GM18858 (cell line): ENCODE data around the gene DNASE2B.

Experiments used
- ATAC-seq: cut with Tn5 transposase; IDR thresholded peaks from one replicate; pipeline ENCODE4 v1.9.1; 2021; ENCODE audit not compliant: unreplicated experiment

DNASE2B gene

DNA sequence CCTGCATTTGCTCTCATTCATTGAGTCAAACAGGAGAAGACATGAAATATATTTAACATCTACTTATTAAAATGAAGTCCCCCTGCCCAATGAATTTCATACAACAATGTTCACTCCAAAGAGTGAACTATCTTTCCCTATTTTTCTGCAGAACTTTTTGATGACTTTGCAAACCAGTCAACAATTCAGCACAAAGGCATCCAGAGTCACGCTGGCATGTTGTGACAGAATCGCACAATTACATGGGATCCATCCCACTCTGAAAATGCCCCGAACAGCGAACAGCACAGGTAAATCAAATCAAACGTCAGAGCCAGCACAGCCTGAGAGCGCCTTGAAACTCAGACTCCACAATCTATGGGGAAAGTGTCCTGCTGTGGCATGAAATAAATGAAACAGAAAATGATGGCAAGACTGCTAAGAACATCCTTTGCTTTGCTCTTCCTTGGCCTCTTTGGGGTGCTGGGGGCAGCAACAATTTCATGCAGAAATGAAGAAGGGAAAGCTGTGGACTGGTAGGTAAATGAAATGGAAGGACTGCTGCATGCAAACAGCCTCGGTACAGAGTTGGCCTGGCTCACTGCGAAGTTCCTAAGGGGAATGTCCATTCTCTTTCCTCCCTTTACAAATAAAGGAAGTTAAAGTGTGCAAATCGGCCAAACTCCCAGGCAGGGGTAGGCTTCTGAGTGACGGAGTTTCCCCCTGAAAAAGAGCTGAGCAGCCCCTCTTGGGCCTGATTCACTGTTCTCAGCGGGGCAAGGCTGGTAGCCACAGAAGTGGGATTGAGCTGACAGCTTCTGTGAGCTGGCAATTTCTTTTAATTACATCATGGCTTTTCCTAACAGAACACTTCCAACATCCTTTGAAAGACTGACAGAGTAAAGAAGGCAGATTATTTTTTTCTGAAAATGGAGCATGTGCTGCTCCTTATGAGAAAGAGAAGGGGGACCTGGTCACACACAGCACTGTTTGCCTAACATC lies at the start of gene DNASE2B:
Gene DNASE2B (plus strand): TSS at position 310 of the 981 bp plus-strand sequence. CDS start 81 bp downstream, at position 391.
- no peak for ATAC-seq

- no peak for ATAC-seq
Observed at GRCh38 chr1:84348759-84349158, 49.5 kb upstream of the DNASE2B start.

- ATAC-seq: no peak
Observed at GRCh38 chr1:84350104-84350503, 48.2 kb upstream of the DNASE2B start.

GRCh38 chr1:84350550-84350949 lies 47.7 kb upstream of the DNASE2B start:
- ATAC-seq: no peak

DNA sequence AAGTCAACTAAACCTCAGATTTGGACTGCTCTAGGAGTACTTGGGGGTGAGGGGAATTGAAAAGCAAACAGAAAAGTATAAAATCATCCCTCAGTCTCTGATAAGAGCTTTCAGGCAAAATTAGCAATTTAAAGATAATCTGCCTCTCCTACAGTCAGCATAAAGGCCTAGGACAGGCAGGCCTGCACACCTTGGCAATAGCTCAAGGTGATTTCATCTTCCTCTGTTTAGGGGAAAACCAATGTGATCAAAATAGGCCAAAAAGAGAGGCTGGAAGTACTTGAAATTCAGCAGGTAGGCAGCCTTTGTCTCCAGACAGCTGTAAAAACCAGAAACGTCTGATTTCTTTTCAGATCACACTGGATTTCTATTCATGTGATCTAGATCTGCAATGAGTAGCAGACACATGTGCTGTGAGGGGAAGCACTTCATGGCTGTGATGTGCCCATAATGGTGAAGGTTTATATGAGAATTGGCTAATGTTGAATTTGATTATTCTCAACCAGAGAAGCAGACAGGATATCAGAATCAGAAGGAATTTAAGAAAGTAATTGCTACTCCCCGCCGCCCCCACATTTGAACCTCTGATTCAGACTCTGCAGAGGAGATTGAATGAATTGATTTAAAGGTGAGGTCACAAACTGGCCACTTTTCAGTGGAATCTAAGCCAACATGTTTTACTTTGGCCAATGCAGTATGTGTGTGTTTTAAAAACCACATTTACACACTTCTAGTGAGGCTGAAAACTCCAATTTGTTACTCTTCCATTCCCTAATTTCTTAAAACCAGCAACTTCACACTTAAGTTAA lies 45.8 kb upstream of the DNASE2B start:
- ATAC-seq: no peak

DNA sequence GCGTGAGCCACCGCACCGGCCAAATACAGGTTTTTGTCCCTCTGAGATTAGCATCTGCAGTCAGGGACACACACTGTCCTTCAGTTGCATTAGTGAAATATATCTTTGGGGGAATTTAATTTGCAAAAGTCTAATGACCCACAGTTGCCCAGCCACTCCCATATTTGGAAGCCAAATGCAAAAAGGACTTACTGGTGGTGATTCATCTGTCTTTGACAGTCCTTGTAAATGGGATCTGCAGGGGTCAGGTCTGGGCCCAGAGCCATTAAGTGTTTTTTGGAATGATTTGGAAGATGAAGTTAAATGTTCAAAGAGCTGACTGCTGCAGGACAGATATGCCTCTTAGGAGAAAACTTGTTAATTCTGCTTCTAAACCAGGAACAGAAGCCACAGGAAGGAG lies 44.6 kb upstream of the DNASE2B start:
- ATAC-seq: no peak

- ATAC-seq: no peak
Observed at GRCh38 chr1:84355556-84355955, 42.7 kb upstream of the DNASE2B start.

DNA sequence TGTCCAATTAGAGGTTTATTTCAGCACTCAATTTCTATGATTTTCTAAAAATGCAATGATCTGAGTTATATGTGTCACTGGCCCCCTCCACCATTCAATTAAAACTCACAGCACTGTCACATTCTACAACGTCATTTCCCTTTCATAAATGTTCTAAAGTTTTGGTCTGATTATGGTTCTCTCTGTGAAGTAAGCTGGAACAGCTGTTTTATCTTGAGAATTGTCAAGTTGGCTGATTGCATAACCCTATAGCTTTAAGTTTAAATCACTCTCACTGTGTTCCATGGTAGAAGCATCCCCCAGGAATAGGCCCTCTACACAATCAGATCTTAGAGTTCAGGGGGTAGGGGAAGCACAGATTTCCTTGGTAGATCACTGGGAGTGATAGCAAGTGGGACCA lies 41.4 kb upstream of the DNASE2B start:
- no peak for ATAC-seq

DNA sequence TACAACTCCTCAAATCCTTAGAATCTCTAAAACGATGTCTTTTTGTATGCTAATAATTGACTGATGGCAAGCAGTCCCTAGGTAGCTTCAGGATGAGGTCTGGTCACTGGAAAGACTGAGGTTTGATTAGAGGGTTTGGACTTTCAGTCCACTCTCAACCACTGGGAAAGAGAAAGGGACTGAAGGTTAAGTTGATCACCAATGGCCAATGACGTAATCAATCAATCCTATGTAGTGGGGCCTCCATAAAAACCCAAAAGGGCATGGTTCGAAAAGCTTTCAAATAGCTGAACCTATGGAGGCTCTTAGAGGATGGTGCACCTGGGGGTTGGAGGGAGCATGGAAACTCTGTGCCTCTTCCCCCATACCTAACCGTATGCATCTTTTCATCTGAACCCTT lies 39.6 kb upstream of the DNASE2B start:
- ATAC-seq: no peak

DNA sequence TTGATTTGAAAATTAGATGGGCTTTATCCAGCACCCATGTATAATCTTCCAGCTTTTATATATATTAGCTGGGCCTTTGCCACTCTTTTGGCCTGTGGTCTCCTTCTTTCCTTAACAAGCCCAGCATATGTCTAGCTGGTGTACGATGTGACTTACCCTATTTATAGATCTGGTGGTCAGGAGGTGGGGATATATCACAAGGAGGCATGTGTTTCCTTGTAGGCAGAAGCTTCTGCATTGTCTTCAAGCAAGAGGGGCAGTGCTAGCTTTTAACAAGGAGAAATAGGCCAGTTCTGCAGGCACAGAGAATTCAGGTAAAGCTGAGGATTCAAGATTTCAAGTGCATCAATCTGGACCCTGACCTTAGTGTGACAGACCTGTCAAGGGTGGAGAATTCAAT lies 38.0 kb upstream of the DNASE2B start:
- no peak for ATAC-seq

GRCh38 chr1:84361796-84362195 lies 36.5 kb upstream of the DNASE2B start:
- ATAC-seq: no peak

GRCh38 chr1:84363019-84363418 lies 35.3 kb upstream of the DNASE2B start:
- ATAC-seq: no peak

- ATAC-seq: no peak
Observed at GRCh38 chr1:84363622-84364021, 34.7 kb upstream of the DNASE2B start.

DNA sequence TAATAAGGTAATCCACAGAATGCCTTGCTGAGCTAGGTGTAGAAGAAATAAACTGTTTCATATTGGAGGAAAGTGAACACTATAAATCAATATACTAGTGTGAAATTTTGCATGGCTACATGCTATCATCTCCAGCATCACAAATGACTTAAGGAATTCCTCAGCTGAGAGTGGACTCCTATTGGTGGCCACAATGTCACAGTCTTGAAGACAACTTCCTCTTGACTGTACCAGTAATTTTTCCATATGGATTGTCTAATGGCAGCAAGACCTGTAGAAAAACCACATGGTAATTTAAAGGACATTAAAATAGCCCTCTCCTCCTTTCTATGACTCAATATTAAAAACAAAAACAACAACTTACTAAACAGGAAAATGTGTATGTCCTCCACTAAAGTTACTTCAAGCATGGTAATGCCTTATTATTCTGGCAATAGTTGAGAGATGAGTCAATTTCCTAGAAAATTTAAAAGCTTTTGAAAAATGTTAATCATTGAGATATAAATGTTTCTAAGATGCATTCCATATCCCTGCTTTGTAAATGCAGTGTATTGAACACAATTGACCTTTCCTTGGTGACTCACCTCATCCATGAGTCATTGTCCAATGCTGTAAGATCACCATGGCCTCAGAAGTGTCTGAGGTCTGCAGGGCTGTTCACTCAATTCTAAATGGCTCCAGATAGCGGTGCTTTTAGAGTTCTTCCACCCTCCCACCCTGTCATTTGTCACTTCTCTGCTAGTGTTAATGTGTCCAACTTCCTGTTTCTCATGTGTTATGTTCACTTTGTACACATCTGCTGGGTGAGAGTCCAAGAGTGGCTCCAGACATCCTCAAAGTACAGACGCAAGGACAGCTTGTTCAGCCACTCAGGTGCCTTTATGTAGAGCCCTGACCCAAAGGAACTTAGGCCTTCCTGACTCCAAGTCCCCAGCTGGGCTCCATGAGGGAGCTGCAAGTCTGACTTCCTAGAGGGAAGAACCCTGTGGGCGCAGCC lies 32.8 kb upstream of the DNASE2B start:
- ATAC-seq: no peak

DNA sequence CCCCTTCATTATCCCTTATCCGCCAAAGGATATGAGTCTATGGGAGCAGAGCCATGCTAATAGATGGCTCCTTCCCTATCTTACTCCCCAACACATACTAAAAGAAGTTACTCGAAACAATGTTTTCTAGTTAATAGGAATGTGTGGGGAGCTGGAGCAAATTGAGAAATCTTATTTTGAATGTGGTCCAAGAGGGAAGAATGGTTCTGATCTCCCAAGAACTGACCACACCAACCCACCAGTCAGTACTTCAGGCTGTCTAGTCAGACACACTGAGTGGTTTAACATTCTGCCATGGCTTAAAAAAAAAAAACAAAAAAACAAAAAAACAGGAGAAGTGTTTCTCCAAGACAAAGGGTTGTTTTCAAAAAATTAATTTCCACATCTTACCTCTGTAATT lies 31.5 kb upstream of the DNASE2B start:
- no peak for ATAC-seq

- ATAC-seq: no peak
Observed at GRCh38 chr1:84367219-84367618, 31.1 kb upstream of the DNASE2B start.

- no peak for ATAC-seq
Observed at GRCh38 chr1:84368441-84368840, 29.8 kb upstream of the DNASE2B start.

DNA sequence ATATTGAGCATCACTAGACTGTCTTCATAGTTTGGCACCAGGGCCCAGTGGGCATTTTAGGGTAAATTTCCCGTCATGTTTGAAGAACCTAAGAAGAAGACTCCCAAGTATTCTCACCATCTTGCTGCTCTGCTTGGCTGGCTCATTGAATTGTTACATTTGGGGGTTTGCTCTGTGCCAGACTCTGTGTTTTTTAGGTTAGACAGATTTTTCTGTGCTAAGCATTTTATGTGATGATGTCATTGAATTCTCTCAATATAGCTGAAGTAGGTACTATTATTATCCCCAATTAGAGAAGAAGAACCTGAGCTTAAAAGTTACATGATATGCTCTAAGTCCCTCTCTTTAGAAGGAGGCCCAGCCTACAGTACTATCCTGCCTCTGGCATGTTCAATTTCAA lies 28.0 kb upstream of the DNASE2B start:
- ATAC-seq: no peak

- ATAC-seq: no peak
Observed at GRCh38 chr1:84370831-84371394, 27.4 kb upstream of the DNASE2B start.

GRCh38 chr1:84373436-84374141 lies 24.7 kb upstream of the DNASE2B start:
- ATAC-seq: no peak
